Renal cortex interstitium (tissue), 15 donors: Measurements from ENCODE around the gene IDH2. TPM values are rescaled to one million over a fixed set of nuclear protein-coding genes. Genes with fewer than 3 reads are reported as not detected.
"Not testable (repeated sequence)": the region's sequence is repeated elsewhere in the genome, so short reads cannot be mapped to it uniquely, and the experiment has no call there.

Experiments
- DNase-seq, 11 donors: peaks; one replicate each; pipeline ENCODE4 v3.0.0-alpha.2; 2013; ENCODE audit warnings: low read depth in 9 of 11, low spot score in 4 of 11; ENCODE audit errors: extremely low read depth in 1 of 11
- long read RNA-seq, 16 experiments: transcript quantifications; one replicate each; lab custom pipeline, GENCODE V29; 2026
- polyA plus RNA-seq, 3 donors: library from polyadenylated mRNA; unstranded; fragments of 120-200 nt; gene quantifications; one replicate each; pipeline ENCODE4 v1.2.1, GENCODE V29; 2013; ENCODE audit not compliant: insufficient read length in 3 of 3

IDH2 gene
- 100 to 1,000 TPM; 175 to 241 (median 184) TPM for polyA plus RNA-seq
- long read RNA-seq, donor 1, transcript IDH2-201 (11 exons, 2,694 nt), result major isoform, 41 of 52 reads
- long read RNA-seq, donor 1, partial matches to known transcripts, result 10 of 52 reads
- long read RNA-seq, donor 1, other reads (novel, unspliced or antisense), result 0 of 52 reads
- long read RNA-seq, donor 2, transcript IDH2-201 (11 exons, 2,694 nt), result major isoform, 50 of 64 reads
- long read RNA-seq, donor 2, partial matches to known transcripts, result 12 of 64 reads
- long read RNA-seq, donor 2, other reads (novel, unspliced or antisense), result 0 of 64 reads
- long read RNA-seq, donor 3, transcript IDH2-201 (11 exons, 2,694 nt), result major isoform, 109 of 121 reads
- long read RNA-seq, donor 3, partial matches to known transcripts, result 10 of 121 reads
- long read RNA-seq, donor 3, other reads (novel, unspliced or antisense), result 0 of 121 reads
- long read RNA-seq, donor 4, transcript IDH2-201 (11 exons, 2,694 nt), result major isoform, 54 of 57 reads
- long read RNA-seq, donor 4, partial matches to known transcripts, result 0 of 57 reads
- long read RNA-seq, donor 4, other reads (novel, unspliced or antisense), result 0 of 57 reads
- long read RNA-seq, donor 5, result 0 reads
- long read RNA-seq, donor 6, transcript IDH2-201 (11 exons, 2,694 nt), result major isoform, 42 of 59 reads
- long read RNA-seq, donor 6, partial matches to known transcripts, result 17 of 59 reads
- long read RNA-seq, donor 6, other reads (novel, unspliced or antisense), result 0 of 59 reads
- long read RNA-seq, donor 7, transcript IDH2-201 (11 exons, 2,694 nt), result major isoform, 69 of 90 reads
- long read RNA-seq, donor 7, partial matches to known transcripts, result 20 of 90 reads
- long read RNA-seq, donor 7, other reads (novel, unspliced or antisense), result 0 of 90 reads
- long read RNA-seq, donor 8, result 0 reads
- long read RNA-seq, donor 9, transcript IDH2-204 (9 exons, 1,449 nt), result minor isoform, 6 of 72 reads
- long read RNA-seq, donor 9, transcript IDH2-201 (11 exons, 2,694 nt), result major isoform, 60 of 72 reads
- long read RNA-seq, donor 9, partial matches to known transcripts, result 6 of 72 reads
- long read RNA-seq, donor 9, other reads (novel, unspliced or antisense), result 0 of 72 reads
- long read RNA-seq, donor 10, transcript IDH2-201 (11 exons, 2,694 nt), result major isoform, 50 of 68 reads
- long read RNA-seq, donor 10, partial matches to known transcripts, result 18 of 68 reads
- long read RNA-seq, donor 10, other reads (novel, unspliced or antisense), result 0 of 68 reads
- long read RNA-seq, donor 11, transcript IDH2-201 (11 exons, 2,694 nt), result major isoform, 55 of 55 reads
- long read RNA-seq, donor 11, partial matches to known transcripts, result 0 of 55 reads
- long read RNA-seq, donor 11, other reads (novel, unspliced or antisense), result 0 of 55 reads
- long read RNA-seq, donor 12, transcript IDH2-201 (11 exons, 2,694 nt), result major isoform, 28 of 29 reads
- long read RNA-seq, donor 12, partial matches to known transcripts, result 0 of 29 reads
- long read RNA-seq, donor 12, other reads (novel, unspliced or antisense), result 0 of 29 reads
- long read RNA-seq, donor 13, result 0 reads
- long read RNA-seq, donor 14, transcript IDH2-201 (11 exons, 2,694 nt), result major isoform, 76 of 78 reads
- long read RNA-seq, donor 14, partial matches to known transcripts, result 0 of 78 reads
- long read RNA-seq, donor 14, other reads (novel, unspliced or antisense), result 0 of 78 reads
- long read RNA-seq, donor 15, transcript IDH2-201 (11 exons, 2,694 nt), result major isoform, 27 of 27 reads
- long read RNA-seq, donor 15, partial matches to known transcripts, result 0 of 27 reads
- long read RNA-seq, donor 15, other reads (novel, unspliced or antisense), result 0 of 27 reads
- long read RNA-seq, donor 16, transcript IDH2-201 (11 exons, 2,694 nt), result major isoform, 155 of 193 reads
- long read RNA-seq, donor 16, transcript IDH2-204 (9 exons, 1,449 nt), result minor isoform, 6 of 193 reads
- long read RNA-seq, donor 16, partial matches to known transcripts, result 26 of 193 reads
- long read RNA-seq, donor 16, other reads (novel, unspliced or antisense), result 6 of 193 reads

DNA sequence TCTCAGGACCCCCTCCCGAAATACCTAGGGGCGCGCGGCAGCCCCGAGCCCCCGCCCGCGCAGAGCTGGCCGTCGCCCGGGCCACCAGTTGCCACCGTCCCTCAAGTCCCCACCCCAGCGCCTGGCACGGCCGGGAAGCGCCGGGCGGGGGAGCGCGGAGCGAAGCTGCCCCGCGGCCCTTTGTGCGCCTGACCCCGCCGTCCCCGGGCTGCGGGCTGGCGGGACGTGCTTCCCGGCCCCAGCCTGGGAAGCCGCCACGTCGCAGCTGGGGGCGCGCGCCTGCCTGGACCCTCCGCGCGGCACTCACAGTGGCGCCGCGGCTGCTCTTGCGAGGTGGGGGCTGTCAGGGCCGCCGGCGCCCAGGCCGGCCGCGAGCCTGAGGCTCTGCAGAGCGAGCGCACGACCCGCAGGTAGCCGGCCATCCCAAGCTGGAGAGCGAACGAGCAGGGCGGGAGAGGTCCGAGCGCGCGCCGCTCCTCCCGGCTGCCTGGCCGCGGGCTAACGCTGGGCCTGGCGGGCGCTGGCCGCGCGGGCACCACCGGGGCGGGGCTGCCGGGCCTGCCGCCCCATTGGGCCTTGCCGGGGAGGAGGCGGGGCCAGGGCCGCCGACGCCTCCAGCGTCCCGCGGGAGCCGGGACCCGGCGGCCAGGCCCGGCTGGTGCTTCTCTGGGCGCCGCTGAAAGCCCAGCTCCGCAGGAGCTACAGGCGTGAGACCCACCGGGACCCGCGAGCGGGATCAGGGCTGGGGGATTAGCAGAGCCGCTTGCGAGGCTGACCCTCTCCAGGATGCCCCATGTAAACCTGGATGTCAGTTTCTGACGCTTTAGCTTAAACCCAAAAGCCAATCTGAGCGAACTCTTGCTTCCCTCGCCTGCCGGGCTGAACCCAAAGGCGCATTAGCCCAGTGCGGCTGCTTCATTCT is at the start of gene IDH2:
Gene IDH2 (minus strand): TSS at position 500 of the 922 bp plus-strand sequence. CDS start 78 bp downstream, at position 422.
- peak in 10 of 11 donors; percentile 61 to 83 (median 80) for DNase-seq

DNA sequence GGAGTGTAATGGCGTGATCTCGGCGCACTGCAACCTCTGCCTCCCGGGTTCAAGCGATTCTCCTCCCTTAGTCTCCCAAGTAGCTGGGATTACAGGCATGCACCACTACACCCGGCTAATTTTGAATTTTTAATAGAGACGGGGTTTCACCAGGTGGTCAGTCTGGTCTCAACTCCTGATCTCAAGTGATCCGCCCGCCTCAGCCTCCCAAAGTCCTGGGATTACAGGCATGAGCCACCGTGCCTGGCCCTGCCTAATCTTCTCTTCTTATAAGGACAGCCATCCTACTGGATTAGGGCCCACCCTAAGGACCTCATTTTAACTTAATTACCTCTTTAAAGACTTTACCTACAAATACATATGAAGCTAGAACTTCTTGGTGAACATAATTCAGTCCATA is 48.3 kb upstream of the IDH2 start:
- DNase-seq, result not testable (repeated sequence)

DNA sequence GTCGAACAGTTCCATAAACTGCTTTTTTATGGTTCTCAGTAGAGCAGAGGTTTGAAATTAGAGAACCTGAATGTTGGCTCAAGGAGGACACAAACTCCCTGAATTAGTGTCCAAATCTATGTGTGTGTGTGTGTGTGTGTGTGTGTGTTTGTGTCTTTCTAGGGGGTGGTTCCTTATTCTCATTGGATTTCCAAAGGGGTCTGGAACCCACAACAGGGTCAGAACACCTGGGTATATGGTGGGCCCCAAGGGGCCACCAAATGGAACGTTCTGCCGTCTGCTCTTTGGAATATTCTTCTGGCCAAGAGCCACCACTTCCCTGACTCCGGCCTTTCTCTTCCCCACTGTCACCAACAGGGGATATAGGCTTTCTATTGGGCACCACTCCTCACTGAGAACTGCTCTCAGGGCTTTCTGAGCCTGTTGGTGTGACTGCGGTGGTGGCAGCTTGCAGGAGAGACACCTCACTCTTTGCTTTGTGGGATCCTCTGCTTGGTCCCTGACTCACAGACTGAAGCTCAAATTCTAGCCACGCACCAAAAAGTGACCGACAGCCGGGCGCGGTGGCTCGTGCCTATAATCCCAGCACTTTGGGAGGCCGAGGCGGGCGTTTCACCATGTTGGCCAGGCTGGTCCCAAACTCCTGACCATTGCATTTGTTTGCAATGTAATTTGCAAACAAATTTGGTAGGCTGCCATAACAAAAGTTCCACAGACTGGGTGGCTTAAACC is 47.5 kb upstream of the IDH2 start:
- no peak for DNase-seq

DNA sequence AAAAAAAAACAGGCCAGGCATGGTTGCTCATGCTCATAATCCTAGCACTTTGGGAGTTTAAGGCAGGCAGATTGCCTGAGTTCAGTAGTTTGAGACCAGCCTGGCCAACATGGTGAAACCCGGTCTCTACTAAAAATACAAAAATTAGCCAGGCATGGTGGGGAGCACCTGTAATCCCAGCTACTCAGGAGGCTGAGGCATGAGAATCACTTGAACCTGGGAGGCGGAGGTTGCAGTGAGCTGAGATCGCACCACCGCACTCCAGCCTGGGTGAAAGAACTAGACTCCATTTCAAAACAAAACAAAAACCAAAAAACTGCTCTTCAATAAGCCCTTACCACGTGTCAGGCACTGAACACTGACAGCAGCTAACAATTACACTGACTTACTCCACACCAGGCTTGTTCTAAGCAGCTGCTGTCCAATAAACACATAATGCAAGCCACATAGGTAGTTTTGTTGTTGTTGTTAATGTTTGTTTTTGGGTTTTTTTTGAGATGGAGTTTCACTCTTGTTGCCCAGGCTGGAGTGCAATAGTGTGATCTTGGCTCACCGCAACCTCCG is 44.0 kb upstream of the IDH2 start:
- DNase-seq, result not testable (repeated sequence)

DNA sequence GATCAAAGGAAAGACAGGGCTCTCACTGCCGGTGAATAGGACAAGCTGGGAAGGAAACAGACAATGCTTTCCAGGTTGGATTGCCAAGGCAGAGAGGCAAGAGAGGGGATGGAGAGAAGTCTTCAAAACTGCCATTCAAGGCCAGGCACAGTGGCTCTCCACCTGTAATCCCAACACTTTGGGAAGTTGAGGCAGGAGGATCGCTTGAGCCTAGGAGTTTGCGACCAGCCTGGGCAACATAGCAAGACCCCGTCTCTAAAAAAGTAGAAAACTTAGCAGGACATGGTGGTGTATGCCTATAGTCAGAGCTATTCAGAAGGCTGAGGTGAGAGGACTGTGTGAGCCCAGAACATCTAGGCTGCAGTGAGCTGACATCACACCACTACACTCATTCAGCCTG is 43.5 kb upstream of the IDH2 start:
- DNase-seq, result no peak

DNA sequence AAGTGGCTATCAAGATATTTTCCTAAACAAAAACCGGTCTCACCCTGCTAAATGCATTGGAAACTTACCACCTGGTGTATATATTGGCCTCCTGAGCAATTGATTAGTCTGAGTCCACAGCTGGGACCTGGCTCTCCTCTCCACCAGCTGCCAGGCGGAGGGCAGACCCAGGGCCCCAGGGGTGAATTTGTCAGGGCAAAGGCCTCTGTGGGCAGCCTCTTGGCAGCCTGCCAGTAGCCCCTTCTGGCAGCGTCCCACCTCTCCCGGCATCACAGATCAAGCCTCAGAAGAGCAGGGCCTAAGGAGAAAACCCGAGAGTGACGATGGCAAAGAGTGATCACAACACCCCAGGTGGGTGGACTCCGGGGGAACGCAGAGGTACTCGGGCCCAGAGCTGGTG is 43.0 kb upstream of the IDH2 start:
- DNase-seq, result no peak

DNA sequence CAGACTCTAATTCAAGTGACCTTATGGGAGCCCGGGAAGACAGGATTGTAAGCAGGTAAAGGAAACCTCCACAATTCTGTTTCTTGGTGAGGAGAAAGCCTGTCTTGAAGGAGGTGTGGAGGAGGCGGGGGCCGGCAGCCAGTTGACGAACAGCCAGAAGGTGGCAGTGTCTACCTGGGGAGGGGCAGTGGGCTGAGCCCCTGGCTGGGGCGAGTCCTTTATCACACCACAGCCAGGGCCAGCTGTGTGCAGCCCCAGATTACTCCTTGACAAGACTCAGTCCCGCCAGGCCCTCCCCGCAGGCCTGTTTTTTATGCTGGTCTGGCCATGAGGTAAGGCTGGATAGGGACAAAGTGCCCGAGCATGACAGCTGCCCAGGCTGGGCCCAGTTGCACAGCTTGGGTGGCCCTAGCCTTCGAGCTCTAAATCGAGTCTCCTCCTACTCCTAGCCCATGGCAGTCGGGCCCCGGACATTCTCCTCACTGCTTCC is 40.9 kb upstream of the IDH2 start:
- peak in 5 of 11 donors; percentile 48 to 59 (median 53) for DNase-seq

DNA sequence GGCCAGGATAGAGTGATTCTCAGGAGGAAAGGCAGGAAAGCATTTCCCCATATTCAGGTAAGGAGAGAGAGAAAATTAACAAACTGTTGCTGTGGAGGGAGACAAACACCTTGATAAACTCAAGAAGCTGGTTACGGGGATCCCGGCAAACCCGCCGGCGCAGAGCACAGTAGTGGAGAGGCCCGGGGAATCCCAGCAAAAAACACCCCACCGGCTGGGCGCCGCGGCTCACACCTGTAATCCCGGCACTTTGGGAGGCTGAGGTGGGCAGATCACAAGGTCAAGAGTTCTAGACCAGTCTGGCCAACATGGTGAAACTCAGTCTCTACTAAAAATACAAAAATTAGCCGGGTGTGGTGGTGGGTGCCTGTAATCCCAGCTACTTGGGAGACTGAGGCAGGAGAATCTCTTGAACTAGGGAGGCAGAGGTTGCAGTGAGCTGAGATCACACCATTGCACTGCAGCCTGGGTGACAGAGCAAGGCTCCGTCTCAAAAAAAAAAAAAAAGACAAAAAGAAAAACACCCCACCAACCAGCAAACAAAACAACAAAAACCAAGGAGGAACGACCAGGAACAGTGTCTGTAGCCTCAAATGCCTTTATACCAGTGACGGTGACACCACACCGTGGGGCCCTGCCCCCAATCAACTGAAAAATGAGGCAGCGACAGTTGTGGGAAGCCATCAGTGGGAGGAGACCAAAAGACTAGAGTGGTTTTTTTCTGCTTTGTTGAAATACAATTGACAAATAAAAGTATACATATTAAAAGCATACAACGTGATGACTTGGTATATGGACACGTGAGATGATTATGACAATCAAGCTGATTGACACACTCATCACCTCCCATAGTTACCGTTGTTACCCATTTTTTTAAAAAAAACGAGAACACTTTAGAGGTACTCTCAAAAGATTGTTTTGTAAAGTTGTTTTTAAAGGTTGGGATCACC is 40.2 kb upstream of the IDH2 start:
- DNase-seq, result no peak

DNA sequence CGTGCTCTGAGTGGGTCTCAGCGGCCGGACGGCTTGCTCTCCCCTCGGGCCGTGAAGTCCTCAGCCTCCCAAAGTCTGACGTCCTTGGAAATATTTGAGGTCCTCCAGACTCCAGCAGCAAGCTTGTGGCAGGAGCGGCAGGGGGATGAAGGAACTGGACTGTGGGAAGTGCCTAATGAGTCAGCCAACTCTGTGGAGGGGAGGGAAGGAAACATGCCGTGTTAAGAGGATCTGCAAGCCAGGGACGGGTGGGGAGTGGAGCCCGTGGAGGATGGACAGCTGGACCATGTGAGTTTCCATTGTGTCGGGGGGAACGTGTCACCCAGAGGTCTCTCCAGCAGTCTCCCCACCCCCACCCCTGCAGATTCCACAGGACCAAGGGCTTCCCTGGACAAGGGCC is 39.4 kb upstream of the IDH2 start:
- DNase-seq, result no peak

DNA sequence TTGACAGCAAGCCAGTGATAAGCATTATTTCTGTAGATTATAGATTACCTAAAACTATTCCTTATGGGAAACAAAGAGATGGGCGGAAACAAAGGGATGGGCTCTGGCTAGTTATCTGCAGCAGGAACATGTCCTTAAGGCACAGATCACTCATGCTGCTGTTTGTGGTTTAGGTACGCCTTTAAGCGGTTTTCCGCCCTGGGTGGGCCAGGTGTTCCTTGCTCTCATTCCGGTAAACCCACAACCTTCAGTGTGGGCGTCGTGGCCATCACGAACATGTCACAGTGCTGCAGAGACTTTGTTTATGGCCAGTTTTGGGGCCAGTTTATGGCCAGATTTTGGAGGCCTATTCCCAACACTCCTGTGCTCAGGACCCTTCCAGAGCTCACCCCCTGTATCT is 37.3 kb upstream of the IDH2 start:
- not testable (repeated sequence) for DNase-seq

DNA sequence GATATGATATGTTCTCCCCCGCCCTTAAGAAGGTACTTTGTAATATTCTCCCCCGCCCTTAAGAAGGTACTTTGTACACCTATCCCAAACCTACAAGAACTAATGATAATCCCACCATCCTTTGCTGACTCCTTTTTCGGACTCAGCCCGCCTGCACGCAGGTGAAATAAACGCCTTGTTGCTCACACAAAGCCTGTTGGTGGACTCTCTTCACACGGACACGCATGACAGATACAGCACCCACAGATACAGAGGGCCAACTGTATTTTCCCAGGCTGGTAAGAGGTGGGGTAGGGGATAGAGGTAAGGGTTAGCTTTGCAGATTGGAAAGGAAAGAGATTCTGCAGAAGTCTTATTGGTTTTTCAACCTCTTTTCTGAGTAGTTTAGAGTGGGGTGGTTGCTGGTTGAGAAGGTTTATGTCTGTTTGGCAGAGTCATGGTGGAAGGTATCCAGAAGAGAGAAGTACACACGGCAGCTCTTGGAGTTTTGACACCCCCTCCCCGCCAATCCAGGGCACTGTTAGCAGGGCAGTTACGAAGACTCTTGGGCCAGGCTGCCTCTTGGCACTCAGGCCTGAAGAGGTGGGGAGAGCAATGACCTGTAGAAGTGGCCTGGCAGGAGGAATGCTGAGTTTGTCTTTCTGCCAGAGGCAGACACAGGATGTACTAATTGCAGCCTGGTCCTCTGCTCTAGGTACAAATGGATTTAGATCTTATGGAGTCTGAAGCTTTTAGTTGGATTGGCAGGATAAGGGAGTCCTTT is 36.0 kb upstream of the IDH2 start:
- no peak for DNase-seq

DNA sequence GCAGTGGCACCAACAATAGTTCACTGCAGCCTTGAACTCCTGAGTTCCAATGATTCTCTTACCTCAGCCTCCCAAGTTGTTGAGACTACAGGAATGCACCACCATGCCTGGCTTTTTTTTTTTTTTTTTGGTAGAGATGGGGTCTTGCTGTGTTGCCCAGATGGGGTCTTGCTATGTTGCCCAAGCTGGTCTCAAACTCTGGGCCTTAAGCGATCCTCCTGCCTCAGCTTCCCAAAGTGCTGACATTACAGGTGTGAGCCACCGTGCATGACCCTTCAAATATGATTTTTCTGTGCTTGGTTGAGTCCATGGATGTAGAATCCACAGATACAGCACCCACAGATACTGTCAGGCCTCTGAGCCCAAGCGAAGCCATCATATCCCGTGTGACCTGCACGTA is 30.2 kb upstream of the IDH2 start:
- DNase-seq, result no peak

DNA sequence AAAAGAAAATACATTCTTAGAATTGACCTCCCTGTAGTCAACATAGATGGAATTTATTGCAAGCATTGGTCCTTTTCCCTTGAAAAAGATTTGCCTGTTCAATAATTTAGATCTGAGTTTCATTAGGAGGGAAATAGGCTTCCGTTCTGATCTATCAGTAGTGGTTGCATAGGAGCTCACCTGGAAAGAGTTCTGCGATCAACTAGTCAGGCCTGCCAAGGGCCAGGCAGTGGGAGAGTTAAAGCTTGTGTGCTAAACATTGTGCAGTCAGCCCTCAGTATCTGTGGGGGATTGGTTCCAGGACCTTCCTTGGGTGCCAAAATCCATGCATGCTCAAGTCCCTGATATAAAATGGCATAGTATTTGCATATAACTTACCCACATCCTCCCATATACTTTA is 29.6 kb upstream of the IDH2 start:
- DNase-seq, result no peak

DNA sequence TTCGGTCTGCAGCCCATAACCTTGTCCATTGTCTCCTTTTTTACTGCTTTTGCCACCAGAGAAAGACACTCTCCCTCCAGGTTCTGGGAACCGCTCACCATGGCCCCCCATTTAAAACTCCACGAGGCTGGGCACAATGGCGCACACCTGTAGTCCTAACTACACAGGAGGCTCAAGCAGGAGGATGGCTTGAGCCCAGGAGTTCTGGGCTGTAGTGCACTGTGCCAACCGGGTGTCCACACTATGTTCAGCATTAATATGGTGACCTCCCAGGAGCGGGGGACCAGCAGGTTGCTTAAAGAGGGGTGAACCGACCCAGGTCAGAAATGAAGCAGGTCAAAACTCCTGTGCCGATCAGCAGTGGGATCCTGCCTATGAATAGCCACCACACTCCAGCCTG is 28.0 kb upstream of the IDH2 start:
- DNase-seq, result no peak
